Activated B cell treated with CpG ODN at 0.5 μM for 24 hours (primary cell): ENCODE data around the gene GRIK4. TPM values are rescaled to one million over a fixed set of nuclear protein-coding genes. Genes with fewer than 3 reads are reported as not detected.

Source experiments
- ATAC-seq: fragments of 200-7000 bp; cut with Tn5 transposase; one replicate; pipeline ENCODE4 v1.10.0; 2021; ENCODE audit warnings: low read depth, mild to moderate bottlenecking, moderate library complexity
- CTCF ChIA-PET: fragments of 350-600 bp; sonication (Branson Sonifier 250); formaldehyde crosslinking; loops from one replicate; lab custom pipeline; 2021; ENCODE audit warnings: antibody characterized with exemption; lab: Charles Lee
- POLR2A ChIA-PET: fragments of 350-600 bp; sonication (Branson Sonifier 250); formaldehyde crosslinking; loops from one replicate; lab custom pipeline; 2021; ENCODE audit warnings: antibody characterized with exemption; lab: Charles Lee
- DNase-seq: peaks from one replicate; pipeline ENCODE4 v3.0.0; 2022
- H3K27ac Mint-ChIP-seq: one replicate; pipeline ENCODE4 v1.8.0; 2020; ENCODE audit warnings: mixed read lengths
- H3K27me3 Mint-ChIP-seq: one replicate; pipeline ENCODE4 v1.8.0; 2021; ENCODE audit warnings: mixed read lengths
- H3K36me3 Mint-ChIP-seq: one replicate; pipeline ENCODE4 v1.8.0; 2021; ENCODE audit warnings: low read depth, mixed read lengths
- H3K4me1 Mint-ChIP-seq: one replicate; pipeline ENCODE4 v1.8.0; 2021; ENCODE audit warnings: mixed read lengths
- H3K4me3 Mint-ChIP-seq: one replicate; pipeline ENCODE4 v1.8.0; 2020; ENCODE audit warnings: mild to moderate bottlenecking, mixed read lengths
- H3K9me3 Mint-ChIP-seq: one replicate; pipeline ENCODE4 v1.8.0; 2020; ENCODE audit warnings: mixed read lengths
- CTCF ChIP-seq: fragments of 200-600 bp; IDR thresholded peaks from one replicate; pipeline ENCODE4 v1.8.0; 2022; ENCODE audit warnings: antibody characterized with exemption, mild to moderate bottlenecking
- intact Hi-C: fragments of 100-400 bp; cut with micrococcal nuclease; formaldehyde crosslinking; loops from one replicate; pipeline ENCODE4 v1.15.1; 2024
- total RNA-seq: library from RNA; stranded (reverse); gene quantifications from 2 replicates; pipeline ENCODE4 v1.2.3, GENCODE V29; 2022

GRIK4 gene
- total RNA-seq, 1 donor from 2014 or later: not detected

GRCh38 chr11:120568572-120569307 is 57.2 kb downstream of the GRIK4 start:
- DNase-seq: no peak
- no peak for ATAC-seq
- ChIA-PET POLR2A (no interaction called here), CTCF (no interaction called here)
- no peak overlapping the region for H3K27ac Mint-ChIP-seq
- peaks cover 22% of the 10 kb centered on the region for H3K27me3 Mint-ChIP-seq
- intact Hi-C loops: no loop called here
- no peaks in the 10 kb centered on the region for H3K9me3 Mint-ChIP-seq
- peaks cover 9% of the 10 kb centered on the region for H3K4me1 Mint-ChIP-seq
- H3K4me3 Mint-ChIP-seq: no peak overlapping the region
- TF ChIP-seq CTCF: no peak
- no peaks in the 10 kb centered on the region for H3K36me3 Mint-ChIP-seq

- ChIA-PET CTCF (no interaction called here), POLR2A (no interaction called here)
- Mint-ChIP-seq H3K27me3 (peaks cover 27% of the 10 kb centered on the region), H3K27ac (no peak overlapping the region), H3K36me3 (no peaks in the 10 kb centered on the region), H3K9me3 (no peaks in the 10 kb centered on the region), H3K4me3 (no peak overlapping the region), H3K4me1 (peaks cover 8% of the 10 kb centered on the region)
- ATAC-seq: no peak
- DNase-seq: no peak
- intact Hi-C loops: no loop called here
- no peak for TF ChIP-seq CTCF
Measured at GRCh38 chr11:120569861-120570260, 58.3 kb downstream of the GRIK4 start.

GRCh38 chr11:120571476-120571875 is 59.9 kb downstream of the GRIK4 start:
- no peak for TF ChIP-seq CTCF

GRCh38 chr11:120573756-120574354 is 62.3 kb downstream of the GRIK4 start:
- ChIA-PET CTCF (no interaction called here), POLR2A (no interaction called here)
- Mint-ChIP-seq H3K36me3 (no peaks in the 10 kb centered on the region), H3K27me3 (peaks cover 17% of the 10 kb centered on the region), H3K27ac (no peak overlapping the region), H3K4me3 (no peak overlapping the region), H3K4me1 (no peaks in the 10 kb centered on the region), H3K9me3 (no peaks in the 10 kb centered on the region)
- intact Hi-C loops: no loop called here
- no peak for TF ChIP-seq CTCF
- ATAC-seq (no peak), DNase-seq (no peak)

More at GRCh38 chr11:120571476-120571875, 59.9 kb downstream of the GRIK4 start:
- Mint-ChIP-seq H3K27ac (no peak overlapping the region), H3K27me3 (peaks cover 22% of the 10 kb centered on the region), H3K4me3 (no peak overlapping the region), H3K9me3 (no peaks in the 10 kb centered on the region), H3K4me1 (no peaks in the 10 kb centered on the region), H3K36me3 (no peaks in the 10 kb centered on the region)
- ChIA-PET CTCF (no interaction called here), POLR2A (no interaction called here)
- DNase-seq: no peak
- intact Hi-C loops: no loop called here
- ATAC-seq: no peak

GRCh38 chr11:120574876-120575275 is 63.3 kb downstream of the GRIK4 start:
- H3K4me1 Mint-ChIP-seq: no peaks in the 10 kb centered on the region
- ATAC-seq (no peak), DNase-seq (no peak)
- no peaks in the 10 kb centered on the region for H3K36me3 Mint-ChIP-seq
- H3K27ac Mint-ChIP-seq: no peak overlapping the region
- intact Hi-C loops: no loop called here
- H3K27me3 Mint-ChIP-seq: peaks cover 20% of the 10 kb centered on the region
- CTCF ChIA-PET: no interaction called here
- H3K9me3 Mint-ChIP-seq: no peaks in the 10 kb centered on the region
- no peak for TF ChIP-seq CTCF
- no peak overlapping the region for H3K4me3 Mint-ChIP-seq
- POLR2A ChIA-PET: no interaction called here
